HG02642 (cell line): ENCODE measurements around the gene HKDC1.

Experiments
- ATAC-seq: cut with Tn5 transposase; IDR thresholded peaks from one replicate; pipeline ENCODE4 v1.9.1; 2021; ENCODE audit warnings: mild to moderate bottlenecking; ENCODE audit not compliant: unreplicated experiment, poor library complexity

Gene HKDC1

DNA sequence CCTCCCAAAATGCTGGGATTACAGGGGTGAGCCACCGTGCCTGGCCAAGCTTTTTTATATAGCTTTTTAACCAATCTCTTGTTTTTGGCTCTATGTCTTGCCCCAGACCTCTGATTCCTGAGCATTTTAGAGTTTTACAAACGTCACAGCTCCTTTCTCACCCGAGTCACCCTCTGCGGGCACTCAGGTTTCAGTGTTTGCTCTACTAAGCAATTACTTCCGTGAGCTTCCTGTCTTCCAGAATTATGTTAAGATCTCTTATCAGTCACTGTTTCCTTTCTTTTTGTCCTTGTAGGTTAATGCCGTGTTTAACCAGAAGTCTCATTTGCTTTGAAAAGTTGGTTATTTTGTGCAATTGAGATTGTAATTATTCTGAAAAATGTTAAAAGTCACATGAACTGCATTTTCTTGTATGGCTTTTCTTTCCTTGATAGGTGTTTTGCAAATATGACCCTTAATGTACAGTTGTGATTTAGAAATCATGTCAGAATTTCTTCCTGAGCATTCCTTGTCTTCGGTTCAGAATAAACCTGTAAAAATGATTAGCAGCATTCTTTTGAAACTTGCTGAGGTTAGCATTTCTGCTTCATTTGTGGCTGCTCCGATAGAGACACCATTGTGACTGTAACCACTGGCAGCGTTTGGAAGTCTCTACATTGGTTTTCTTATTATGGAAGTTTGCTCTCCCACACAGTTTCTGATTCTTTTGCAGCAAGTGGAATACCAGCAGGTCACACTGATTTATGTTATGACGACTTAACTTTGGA, 4.5 kb upstream of the HKDC1 start:
- no peak for ATAC-seq

GRCh38 chr10:69216577-69217118, 3.5 kb upstream of the HKDC1 start:
- ATAC-seq = no peak

GRCh38 chr10:69217119-69217754, 2.9 kb upstream of the HKDC1 start:
- ATAC-seq = no peak

DNA sequence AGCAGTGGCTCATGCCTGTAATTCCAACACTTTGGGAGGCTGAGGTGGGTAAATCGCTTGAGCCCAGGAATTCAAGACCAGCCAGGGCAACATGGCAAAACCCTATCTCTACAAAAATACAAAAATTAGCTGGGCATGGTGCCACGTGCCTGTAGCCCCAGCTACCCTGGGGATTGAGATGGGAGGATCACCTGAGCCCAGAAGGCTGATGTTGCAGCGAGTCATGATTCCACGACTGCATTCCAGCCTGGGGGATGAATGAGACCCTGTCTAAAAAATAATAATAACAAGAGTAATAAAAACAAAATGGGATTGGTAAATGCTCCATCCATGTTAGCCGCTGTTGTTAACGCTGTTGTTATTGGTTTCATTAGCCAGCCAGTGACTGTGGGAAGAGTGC, 1.3 kb upstream of the HKDC1 start:
- ATAC-seq = no peak

- ATAC-seq = no peak
Observed at GRCh38 chr10:69220507-69220906, 375 bp downstream of the HKDC1 start.

DNA sequence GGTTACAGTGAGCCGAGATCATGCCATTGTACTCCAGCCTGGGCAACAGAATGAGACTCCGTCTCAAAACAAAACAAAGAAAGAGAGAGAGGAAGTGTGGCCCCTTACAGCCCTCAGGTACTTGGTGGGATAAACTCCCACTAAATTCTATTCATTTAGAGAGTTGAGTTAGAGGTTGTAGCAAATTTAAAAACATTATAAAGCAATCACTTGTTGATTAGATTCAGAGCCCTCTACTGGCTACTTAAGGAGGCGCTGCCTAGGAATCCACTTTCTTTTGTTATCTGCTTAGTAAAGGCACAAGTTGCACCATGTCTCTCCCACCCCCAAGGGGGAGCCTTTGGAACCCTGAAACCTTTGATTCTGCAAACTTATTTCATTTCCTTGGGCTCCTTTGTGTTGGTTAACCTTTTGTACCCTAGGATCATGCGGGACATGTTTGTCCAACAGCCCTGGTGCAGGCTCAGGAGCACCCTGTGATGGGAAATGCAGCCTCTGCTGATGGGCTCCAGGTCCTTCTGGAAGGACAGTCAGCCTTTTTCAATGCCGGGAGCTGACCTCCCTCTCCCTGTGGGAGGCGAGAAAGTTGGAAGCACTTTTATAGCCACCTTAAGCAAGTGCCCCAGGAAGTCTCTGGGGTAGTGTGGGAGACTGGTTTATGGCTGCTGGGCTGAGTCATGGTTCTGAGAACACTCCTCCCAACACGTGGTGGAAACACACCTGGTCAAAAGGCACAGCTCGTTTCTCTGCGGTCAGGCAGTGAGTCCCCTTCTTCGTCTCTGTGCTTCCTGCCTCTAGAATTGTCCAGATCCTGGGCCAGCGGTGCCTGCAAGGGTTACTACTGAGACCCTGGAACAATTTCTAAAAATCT, 2.3 kb downstream of the HKDC1 start:
- ATAC-seq = peak; percentile 97

DNA sequence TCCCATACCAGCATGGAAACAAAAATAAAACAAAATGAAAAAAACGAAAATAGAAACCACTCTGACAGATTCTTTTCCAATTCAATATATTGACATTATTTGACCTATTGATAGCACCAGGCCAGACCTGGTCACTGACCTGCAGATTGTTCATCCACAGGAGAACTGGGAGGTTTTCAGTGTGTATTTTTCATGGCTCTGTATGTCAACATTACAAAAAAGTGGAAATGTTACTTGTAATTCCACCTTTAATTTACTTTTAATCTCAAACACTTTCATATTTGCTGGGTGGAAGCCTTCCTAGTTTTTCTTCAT, 2.9 kb downstream of the HKDC1 start:
- ATAC-seq = peak; percentile 7

DNA sequence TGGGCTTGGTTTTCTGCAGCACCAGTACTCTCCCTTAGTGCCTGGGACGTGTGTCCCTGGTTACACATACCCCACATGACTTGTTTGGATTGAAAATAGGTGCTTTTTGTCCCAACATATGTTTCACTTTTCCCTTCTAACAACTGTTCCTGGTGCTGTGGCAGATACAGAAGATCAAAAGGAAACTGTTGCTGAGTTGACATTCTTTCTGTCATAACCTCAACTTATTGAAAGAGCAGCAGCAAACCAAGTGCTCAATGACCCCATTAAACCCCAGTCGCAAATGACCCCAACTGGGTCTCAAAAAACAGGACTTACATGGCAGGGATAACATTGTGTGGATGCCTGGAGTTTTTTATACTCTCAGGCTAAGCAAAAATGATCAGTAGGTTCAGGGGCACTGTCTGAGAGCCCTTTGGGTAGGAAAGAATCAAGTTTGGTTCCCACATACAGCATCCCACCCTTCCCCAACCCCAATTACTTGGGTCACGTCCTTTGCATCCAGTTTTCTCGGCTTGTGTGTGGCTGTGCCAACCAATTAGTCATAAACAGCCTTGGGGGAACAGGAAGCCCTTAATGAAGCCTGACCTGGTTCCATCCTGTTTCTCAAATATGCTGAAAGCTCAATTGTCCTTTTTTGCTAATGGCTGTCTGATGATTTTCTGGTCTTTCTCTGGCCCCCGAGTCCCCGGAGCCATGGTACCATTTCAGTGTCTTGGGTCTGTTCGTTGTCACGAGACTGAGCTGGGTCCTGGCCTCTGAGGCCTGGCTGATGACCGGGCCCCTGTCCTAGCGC, 4.9 kb downstream of the HKDC1 start:
- ATAC-seq = no peak

DNA sequence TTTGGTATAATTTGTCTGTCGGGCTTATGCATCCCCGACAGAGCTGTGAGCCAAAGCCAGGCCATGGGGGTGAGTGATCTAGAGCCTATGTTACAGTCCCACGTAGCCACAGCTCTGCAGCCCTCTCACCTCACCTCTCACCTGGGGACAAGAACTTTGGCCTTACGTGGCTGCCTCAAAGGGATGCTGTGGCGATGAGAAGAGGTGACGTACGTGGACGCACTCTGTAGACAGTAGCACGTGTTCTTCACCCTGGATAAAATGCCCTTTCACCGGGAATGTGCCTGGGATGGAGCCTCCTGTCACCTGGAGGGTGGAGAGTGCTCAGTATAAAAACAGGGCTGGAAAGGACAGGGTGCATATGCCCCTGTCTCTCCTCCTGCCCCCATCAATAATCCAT, 5.5 kb downstream of the HKDC1 start:
- ATAC-seq = no peak

DNA sequence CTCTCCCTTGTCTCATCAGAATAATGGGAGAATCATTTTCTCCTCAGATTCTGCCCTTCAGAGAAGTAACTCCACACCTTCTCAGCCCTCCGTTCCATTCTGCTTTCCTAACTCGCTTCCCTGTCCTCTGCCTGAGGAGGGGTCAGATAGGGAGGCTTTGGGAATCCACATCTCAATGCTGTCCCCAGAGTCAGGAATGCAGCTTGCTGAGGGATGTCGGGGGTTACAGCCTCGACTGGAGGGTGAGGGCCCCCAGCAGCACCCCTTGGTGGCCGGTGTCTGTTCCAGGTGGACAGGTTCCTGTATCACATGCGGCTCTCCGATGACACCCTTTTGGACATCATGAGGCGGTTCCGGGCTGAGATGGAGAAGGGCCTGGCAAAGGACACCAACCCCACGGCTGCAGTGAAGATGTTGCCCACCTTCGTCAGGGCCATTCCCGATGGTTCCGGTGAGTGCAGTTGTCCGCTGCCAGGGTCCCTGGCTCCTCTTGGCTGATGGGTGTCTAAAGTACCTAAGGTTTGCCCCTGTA, 6.9 kb downstream of the HKDC1 start:
- no peak for ATAC-seq

DNA sequence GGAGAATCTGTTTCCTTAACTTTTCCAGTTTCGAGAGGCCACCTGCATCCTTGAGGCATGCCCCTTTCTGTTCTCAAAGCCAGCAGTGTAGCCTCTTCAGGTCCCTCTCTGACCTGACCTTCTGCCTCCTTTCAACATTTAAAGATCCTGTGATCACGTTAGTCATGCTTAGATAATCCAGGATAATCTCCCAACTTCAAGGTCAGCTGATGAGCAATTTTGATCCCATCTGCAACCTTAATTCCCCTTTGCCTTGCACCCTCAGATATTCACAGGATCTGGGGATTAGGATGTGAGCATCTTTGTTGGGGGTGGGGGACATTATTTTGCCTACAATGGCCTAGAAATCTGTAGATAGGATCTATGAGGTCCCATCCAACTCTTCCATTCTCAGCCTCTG, 8.0 kb downstream of the HKDC1 start:
- ATAC-seq = no peak

DNA sequence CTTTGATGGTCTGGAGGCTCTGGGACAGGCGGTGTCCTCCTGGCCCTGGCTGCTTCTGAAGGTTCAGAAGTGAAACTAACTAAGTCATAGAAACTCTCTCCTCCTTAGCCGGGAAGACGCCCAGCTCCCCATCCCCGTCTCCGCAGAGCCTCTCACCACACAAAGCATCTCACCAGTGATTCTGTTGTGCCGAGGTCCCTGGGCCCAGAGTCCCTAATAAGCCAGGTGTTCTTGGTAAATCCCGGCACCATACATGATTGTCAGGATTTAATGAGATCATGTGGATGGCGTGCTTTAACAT, 9.4 kb downstream of the HKDC1 start:
- no peak for ATAC-seq

DNA sequence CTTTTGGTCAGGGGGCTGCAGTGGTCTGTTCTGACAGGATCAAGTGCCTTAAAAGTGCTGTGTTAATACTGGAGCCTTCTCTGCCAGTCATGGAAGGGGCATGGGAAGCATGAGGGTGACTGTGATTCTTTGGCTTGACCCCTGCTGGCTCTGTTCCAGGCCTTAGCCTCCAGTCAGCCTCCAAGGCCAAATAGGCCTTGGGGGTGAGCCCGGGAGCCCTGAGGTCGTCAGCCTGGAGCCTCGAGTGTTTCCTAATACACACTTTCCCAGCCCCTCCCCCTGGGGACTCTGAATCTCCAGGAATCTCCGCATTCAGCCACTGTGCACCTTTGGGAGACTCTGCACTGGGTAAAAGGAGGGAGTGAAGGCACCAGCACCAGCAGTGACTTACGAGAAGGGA, 10.0 kb downstream of the HKDC1 start:
- ATAC-seq = no peak

- ATAC-seq = no peak
Observed at GRCh38 chr10:69232252-69232651, 12.1 kb downstream of the HKDC1 start.

DNA sequence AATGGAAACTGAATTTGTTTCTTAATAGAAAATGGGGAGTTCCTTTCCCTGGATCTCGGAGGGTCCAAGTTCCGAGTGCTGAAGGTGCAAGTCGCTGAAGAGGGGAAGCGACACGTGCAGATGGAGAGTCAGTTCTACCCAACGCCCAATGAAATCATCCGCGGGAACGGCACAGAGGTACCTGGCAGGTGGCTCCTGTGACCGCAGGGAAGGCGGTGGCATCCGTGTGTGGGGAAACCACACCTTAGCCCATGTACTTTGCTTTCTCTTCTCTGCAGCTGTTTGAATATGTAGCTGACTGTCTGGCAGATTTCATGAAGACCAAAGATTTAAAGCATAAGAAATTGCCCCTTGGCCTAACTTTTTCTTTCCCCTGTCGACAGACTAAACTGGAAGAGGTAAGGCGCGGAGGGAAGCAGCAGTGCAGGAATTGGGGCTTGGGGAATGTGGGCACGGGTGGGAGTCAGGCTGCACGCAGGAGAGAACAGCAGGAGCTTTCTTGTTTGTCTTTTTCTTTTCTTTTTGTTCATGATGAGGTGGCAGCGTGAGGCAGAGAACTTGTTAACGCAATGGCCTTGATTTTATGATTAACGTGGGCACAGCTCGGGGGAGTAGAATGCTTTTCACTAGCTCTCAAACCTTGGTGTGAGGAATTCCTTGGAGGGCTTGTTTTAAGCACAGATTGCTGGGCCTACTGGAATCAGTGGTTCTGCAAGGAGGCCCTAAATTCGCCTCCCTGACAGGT, 12.8 kb downstream of the HKDC1 start:
- ATAC-seq = no peak

DNA sequence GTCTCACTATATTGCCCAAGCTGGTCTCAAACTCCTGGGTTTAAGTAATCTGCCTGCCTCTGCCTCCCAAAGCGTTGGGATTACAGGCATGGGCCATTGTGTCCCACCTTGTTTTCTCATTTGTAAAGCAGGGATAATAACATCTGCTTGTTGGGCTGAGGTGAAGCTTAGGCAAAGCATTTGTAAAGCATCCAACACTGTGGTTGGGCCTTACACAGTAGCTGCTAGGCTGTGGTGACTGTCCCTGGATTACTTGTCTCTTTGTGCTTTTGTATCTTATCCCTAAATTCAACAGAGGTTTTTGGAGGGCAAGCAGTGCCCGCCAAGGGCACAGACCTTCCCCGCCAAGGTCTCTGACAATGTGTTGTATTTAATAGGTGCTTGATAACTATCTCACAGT, 14.3 kb downstream of the HKDC1 start:
- ATAC-seq = no peak

GRCh38 chr10:69237528-69238159, 17.5 kb downstream of the HKDC1 start:
- peak; percentile 94 for ATAC-seq

DNA sequence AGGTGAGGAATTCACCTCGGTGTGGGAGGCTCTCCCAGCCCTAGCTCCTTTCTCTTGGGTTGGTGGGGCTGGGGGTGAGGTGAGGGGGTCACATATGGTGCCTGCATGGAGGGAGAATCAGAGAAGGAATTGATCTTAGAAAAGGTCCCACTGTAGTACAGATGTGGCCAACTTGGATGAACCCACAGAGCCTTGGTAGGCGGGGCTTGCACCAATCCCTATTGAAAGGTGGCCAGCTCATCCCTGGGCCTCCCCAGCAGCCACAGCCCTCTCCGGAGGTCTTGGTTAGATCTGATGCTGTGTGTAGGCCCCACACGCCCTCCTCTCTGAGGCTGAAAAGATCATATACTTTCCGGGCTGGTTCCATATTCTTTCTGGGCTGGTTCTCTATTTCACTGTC, 19.0 kb downstream of the HKDC1 start:
- ATAC-seq = no peak

GRCh38 chr10:69239816-69240434, 19.8 kb downstream of the HKDC1 start:
- ATAC-seq = no peak
